Testis (tissue), 3 donors: Measurements from ENCODE around the gene TMEM97. TPM values are rescaled to one million over a fixed set of nuclear protein-coding genes. Genes with fewer than 3 reads are reported as not detected.

Source experiments
- DNase-seq: peaks from one replicate; pipeline ENCODE4 v3.0.0-alpha.2; 2019
- H3K27ac ChIP-seq, 2 donors: fragments of 200-600 bp; sonication (generic); one replicate each; pipeline ENCODE4 v1.5.1; 2019
- H3K27me3 ChIP-seq: fragments of 200-600 bp; sonication (generic); one replicate; pipeline ENCODE4 v1.5.1; 2019
- H3K36me3 ChIP-seq: fragments of 200-600 bp; sonication (generic); one replicate; pipeline ENCODE4 v1.5.1; 2017; ENCODE audit warnings: low read depth; ENCODE audit errors: missing control alignments
- H3K4me1 ChIP-seq: fragments of 200-600 bp; sonication (generic); one replicate; pipeline ENCODE4 v1.5.1; 2019
- H3K4me3 ChIP-seq, 2 donors: fragments of 200-600 bp; sonication (generic); one replicate each; pipeline ENCODE4 v1.5.1; 2017 to 2019
- H3K9me3 ChIP-seq: fragments of 200-600 bp; sonication (generic); one replicate; pipeline ENCODE4 v1.5.1; 2017
- CTCF ChIP-seq, 3 experiments: fragments of 450-650 bp in 2 of 3; fragments of 200-600 bp in 1 of 3; sonication (generic) in 1 of 3; IDR thresholded peaks; one replicate each; pipeline ENCODE4 v1.5.1; 2016 to 2019; ENCODE audit warnings: antibody characterized with exemption in 3 of 3, mild to moderate bottlenecking in 2 of 3, moderate library complexity in 1 of 3
- POLR2A ChIP-seq: fragments of 450-650 bp; IDR thresholded peaks from one replicate; pipeline ENCODE4 v1.6.1; 2017; ENCODE audit warnings: antibody characterized with exemption, mild to moderate bottlenecking, moderate library complexity
- WGBS, 2 donors: methylation state at CpG; one replicate each; pipeline ENCODE4 v1.1.5; 2018; 5-methylcytosine and 5-hydroxymethylcytosine counted together
- intact Hi-C: fragments of 100-400 bp; cut with DNase I; formaldehyde crosslinking; loops from one replicate; pipeline ENCODE4 v1.15.1; 2023; ENCODE audit warnings: low total_unique reads
- polyA plus RNA-seq: library from polyadenylated mRNA; stranded (reverse); fragments of 350-450 nt; fragmentation: Illumina TruSeq; extraction: RNeasy Lipid Tissue Mini Kit (QIAGEN cat#74804); gene quantifications from one replicate; pipeline ENCODE4 v1.2.3, GENCODE V29; 2014; ENCODE audit warnings: low read depth, low replicate concordance; ENCODE audit not compliant: insufficient read depth
- total RNA-seq, 2 donors: library from RNA; depleted of rRNA; stranded (reverse); fragments of >200 nt; gene quantifications; one replicate each; pipeline ENCODE4 v1.2.3, GENCODE V29; 2016

Gene TMEM97
- total and polyA plus RNA-seq, 3 donors from 2014 or later = 108 to 139 (median 118) TPM

GRCh38 chr17:28346746-28347246 lies 27.8 kb downstream of the TMEM97 start:
- TF ChIP-seq CTCF (IDR thresholded peaks at IDR 0.05) (peak; percentile 27 to 54 (median 32)), POLR2A (no peak)
- Histone ChIP-seq H3K27ac (peak overlapping the region; percentile 39 to 47), H3K27me3 (no peaks in the 10 kb centered on the region), H3K4me3 (no peak overlapping the region), H3K36me3 (no peaks in the 10 kb centered on the region), H3K9me3 (no peaks in the 10 kb centered on the region), H3K4me1 (peaks cover 25% of the 10 kb centered on the region)
- peak; percentile 81 for DNase-seq
- intact Hi-C loops = no loop called here
- WGBS, 2 donors = 38 to 58% methylated on average over 7 of the region's 7 CpGs

- Histone ChIP-seq H3K27me3 (no peaks in the 10 kb centered on the region), H3K9me3 (no peaks in the 10 kb centered on the region), H3K36me3 (no peaks in the 10 kb centered on the region), H3K4me1 (peaks cover 25% of the 10 kb centered on the region), H3K4me3 (no peak overlapping the region), H3K27ac (peak overlapping the region; percentile 15 to 47)
- TF ChIP-seq CTCF (IDR thresholded peaks at IDR 0.05) = no peak
- no peak for TF ChIP-seq POLR2A
- 59 to 70% methylated on average over 6 to 8 of the region's 8 CpGs for WGBS, 2 donors
- intact Hi-C loops = no loop called here
- peak; percentile 44 for DNase-seq
Observed at GRCh38 chr17:28347261-28347891, 28.4 kb downstream of the TMEM97 start.

- H3K36me3 ChIP-seq = no peaks in the 10 kb centered on the region
Observed at GRCh38 chr17:28348979-28349378, 30.0 kb downstream of the TMEM97 start.

GRCh38 chr17:28350271-28350670 lies 31.3 kb downstream of the TMEM97 start:
- 90 to 91% methylated on average over 7 of the region's 7 CpGs for WGBS, 2 donors
- Histone ChIP-seq H3K27me3 (no peaks in the 10 kb centered on the region), H3K27ac (no peak overlapping the region), H3K9me3 (no peaks in the 10 kb centered on the region), H3K4me3 (no peak overlapping the region), H3K36me3 (no peaks in the 10 kb centered on the region), H3K4me1 (peaks cover 25% of the 10 kb centered on the region)
- TF ChIP-seq CTCF (IDR thresholded peaks at IDR 0.05) (no peak), POLR2A (no peak)
- DNase-seq = no peak
- intact Hi-C loops = no loop called here

More at GRCh38 chr17:28348979-28349378, 30.0 kb downstream of the TMEM97 start:
- Histone ChIP-seq H3K27ac (no peak overlapping the region), H3K27me3 (no peaks in the 10 kb centered on the region), H3K9me3 (no peaks in the 10 kb centered on the region), H3K4me1 (peaks cover 25% of the 10 kb centered on the region), H3K4me3 (no peak overlapping the region)
- WGBS, 2 donors = 60 to 83% methylated on average over 3 of the region's 3 CpGs
- intact Hi-C loops = no loop called here
- TF ChIP-seq POLR2A = no peak
- TF ChIP-seq CTCF (IDR thresholded peaks at IDR 0.05) = no peak
- no peak for DNase-seq
